Middle frontal gyrus (tissue), 1 donor: Measurements from ENCODE around the gene LGI4.

ENCODE experiments used
- DNase-seq: peaks from one replicate; pipeline ENCODE4 v3.0.0-alpha.2; 2015; ENCODE audit warnings: low spot score; ENCODE audit errors: extremely low spot score

Gene LGI4

GRCh38 chr19:35124098-35125060, 10.5 kb downstream of the LGI4 start:
- peak; percentile 91 for DNase-seq

- DNase-seq, result no peak
Measured at GRCh38 chr19:35123573-35123972, 11.3 kb downstream of the LGI4 start.

- no peak for DNase-seq
Measured at GRCh38 chr19:35122687-35123551, 11.9 kb downstream of the LGI4 start.

DNA sequence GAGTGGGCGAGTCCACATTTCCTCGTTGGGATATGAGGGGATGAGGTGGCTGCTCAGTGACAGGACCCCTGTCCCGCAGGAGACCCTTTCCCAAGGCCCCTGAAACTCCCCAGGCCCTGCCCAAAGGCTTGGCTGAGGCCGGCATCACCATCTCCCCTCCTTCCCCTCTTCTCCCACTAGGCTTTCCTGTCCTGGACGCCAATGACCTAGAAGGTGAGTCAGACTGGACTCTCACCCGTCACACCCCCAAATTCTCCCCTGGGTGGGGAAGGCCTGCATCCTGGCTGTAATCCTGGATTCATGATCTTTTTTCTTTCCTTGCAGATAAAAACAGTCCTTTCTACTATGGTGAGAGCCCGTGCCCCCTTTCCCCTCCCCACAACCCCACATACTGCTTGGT, 14.0 kb downstream of the LGI4 start:
- no peak for DNase-seq

DNA sequence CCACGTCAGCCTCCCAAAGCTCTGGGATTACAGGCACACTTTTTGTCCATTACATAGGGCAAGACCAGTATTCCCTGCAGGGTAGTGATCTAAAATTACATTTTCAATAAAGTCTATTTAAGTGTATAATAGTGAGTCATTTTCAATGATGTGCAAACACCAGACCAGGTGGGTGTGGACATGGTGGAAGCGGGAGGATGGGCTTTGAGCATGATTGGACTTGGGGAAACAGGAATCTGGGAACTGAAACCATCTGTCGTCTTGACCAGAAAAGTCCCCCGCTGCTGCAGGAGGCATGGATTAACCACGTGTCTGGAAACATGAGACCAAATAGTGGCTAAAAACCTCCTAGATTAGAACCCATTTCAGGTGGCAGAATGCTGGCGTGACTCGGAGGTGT, 14.4 kb downstream of the LGI4 start:
- DNase-seq, result no peak

DNA sequence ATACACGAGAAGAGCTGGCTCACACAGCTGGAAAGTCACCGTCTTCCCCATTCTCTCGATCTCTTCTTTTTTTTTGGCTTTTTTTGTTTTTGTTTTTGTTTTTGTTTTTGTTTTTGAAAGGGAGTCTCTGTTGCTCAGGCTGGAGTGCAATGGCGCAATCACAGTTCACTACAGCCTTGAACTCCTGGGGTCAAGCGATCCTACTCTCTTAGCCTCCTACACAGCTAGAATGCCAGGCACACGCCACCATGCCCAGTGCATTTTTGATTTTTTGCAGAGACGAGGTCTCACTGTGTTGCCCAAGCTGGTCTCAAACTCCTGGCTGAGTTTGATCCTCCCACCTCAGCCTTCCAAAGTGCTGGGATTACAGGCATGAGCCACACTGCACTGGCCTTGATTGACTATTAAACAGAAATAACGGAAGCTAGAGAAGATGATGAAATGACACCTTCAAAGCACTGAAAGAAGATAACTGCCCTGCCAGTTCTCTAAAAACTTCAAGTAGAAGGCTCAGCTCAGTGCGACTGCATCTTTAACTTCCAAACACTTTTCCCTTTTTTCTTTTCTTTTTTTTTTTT, 15.2 kb downstream of the LGI4 start:
- DNase-seq, result no peak

DNA sequence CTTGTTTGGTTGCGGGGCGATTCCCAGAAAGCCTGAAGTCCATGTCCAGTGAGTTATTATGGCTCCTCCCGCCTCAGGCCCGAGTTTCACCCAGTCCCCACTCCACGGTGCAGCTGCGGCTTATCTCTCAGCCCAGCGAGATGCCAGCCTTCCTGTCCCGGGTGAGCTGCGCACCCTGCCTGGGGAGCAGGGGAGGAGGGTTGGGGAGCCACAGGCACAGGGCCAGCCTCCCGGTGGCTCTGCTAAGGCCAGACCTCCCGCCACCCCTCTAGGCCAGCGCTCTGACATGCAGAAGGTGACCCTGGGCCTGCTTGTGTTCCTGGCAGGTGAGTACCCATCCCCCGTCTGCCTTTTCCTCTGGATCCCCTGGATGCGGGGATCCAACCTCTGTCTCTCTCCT, 15.8 kb downstream of the LGI4 start:
- DNase-seq, result no peak

DNA sequence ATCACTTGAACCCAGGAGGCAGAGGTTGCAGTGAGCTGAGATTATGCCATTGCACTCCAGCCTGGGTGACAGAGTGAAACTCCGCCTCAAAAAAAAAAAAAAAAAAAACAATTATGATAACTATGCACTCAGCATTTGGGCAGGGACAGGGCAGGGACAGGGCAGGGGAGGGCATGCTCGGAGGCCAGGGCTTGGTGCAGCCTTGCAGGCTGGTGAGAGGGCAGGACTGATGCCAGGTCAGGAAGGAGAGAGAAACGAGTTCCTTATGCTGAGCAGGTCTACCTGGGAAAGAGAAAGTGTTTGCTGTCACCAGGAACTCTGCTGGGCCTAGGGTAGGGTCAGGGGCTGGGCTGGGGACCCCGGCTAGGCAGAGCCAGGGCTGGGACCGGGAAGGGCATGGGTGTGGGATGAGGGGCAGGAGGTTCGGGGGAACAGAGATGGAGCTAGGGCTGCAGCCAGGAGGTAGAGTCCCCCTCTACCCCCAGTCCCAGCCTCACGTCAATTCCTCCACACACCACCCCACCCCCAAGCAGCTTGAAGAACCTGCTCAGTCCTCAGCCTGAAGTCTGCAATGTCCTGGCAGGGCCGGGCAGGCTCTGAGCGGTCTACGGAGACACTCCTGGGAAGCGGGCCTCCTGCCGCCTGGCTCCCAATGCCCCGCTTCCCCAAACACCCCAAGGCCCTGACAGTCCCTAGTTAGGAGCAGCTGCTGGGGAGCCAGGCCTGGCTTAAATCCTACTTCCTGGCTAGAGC, 16.4 kb downstream of the LGI4 start:
- no peak for DNase-seq

GRCh38 chr19:35117799-35118198, 17.1 kb downstream of the LGI4 start:
- DNase-seq, result no peak

GRCh38 chr19:35117116-35117515, 17.7 kb downstream of the LGI4 start:
- no peak for DNase-seq

GRCh38 chr19:35116072-35116801, 18.6 kb downstream of the LGI4 start:
- no peak for DNase-seq

GRCh38 chr19:35115177-35115951, 19.5 kb downstream of the LGI4 start, which contains the start of gene FXYD3:
Gene FXYD3, plus strand, starts transcription at chr19:35115823. Its CDS starts 3,554 bp downstream, at chr19:35119377.
- peak; percentile 48 for DNase-seq

GRCh38 chr19:35114353-35115176, 20.3 kb downstream of the LGI4 start:
- DNase-seq, result no peak

GRCh38 chr19:35112995-35113688, 21.7 kb downstream of the LGI4 start:
- DNase-seq, result no peak

GRCh38 chr19:35110974-35111373, 23.9 kb downstream of the LGI4 start:
- DNase-seq, result no peak

DNA sequence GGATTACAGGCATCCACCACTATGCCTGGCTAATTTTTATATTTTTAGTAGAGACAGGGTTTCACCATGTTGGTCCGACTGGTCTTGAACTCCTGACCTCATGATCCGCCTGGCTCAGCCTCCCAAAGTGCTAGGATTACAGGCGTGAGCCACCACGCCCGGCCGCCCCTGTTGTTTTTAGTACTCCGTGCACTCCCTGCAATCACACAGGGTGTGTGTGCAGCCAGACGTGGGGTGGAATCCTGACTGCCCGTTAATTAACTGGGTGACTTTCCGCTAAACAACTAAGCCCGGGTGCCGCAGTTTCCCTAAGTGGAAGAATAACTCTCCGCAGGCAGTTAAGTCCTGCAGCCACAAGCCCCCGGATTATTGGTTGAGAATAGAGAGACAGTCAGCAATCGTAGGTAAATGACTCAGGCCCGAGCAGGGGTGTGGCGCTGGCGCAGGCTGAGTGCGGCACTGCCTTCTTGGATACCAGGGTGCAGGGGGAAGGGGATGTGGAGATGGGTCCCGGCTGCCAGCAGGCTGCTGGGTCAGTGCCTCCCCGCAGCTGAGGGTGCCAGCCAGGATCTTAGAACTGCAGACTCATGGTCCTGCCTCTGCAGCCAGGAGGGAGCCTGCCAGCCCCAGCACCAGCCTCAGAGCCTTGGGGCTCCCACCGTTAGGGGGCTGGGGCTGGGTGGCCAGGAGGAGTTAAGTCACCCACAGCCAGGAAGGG, 25.3 kb downstream of the LGI4 start:
- DNase-seq, result no peak

DNA sequence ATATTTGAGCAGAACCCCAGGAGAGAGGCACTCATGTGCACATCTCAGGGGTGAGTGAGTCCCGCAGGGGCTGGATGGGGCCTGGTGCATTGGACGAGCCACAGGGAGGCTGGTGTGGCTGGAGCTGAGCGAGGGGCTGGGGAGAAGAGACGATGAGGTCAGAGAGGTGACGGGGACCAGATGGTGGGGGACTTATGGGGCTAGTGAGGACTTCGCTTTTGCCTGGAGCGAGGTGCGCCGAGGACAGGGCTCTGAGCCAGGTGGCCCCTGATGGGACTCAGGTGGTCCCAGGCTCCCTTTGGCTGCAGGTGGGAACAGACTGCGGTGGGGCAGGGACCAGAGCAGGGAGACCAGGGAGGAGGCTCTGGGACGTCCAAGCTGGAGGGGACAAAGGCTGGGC, 26.1 kb downstream of the LGI4 start:
- no peak for DNase-seq
